Measurements from ENCODE around the gene ISLR2. TPM values are rescaled to one million over a fixed set of nuclear protein-coding genes. Genes with fewer than 3 reads are reported as not detected.
"Not testable (repeated sequence)": the region's sequence is repeated elsewhere in the genome, so short reads cannot be mapped to it uniquely, and the experiment has no call there.

The ISLR2 gene
- total RNA-seq, 4 donors from 2014 or later = 0.41 to 27.3 (median 1.4) TPM

DNA sequence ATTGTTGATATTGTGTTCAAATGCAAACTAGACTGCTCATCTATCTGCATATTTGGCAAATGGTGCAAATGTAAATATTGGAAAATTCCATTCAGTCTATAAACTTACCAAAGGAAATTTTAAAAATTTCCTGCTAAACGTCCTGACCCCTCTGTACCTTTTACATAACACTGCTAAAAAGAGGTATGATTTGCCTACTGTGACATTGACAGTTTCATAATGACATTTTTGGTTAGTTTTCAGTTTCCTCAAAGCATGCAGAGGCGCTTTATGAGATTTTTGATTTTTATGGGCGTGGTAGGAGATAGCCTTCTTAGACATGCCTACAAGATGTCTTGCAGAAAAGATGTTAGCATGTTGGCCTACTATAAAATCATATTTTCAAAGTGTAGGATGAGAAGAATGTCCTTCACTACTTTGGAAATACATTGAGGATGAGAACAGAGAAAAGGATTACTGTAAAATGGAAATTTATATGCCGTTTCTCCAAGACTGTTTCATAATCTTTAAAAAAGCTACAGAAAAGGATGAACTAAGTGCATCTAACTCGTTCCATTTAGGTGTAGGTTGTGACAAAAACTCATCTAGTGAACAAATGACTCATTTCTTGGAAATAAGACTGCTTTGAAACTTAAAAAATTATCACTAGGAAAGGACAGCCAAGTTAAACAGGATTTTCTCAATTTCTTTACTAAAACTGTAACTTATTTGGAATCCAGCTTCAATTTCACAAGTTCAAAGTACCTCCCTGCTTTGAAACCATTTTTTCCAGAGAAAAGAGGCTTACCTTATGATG is 28.7 kb downstream of the ISLR2 start:
- Histone ChIP-seq H3K4me1 (peaks cover 0 to 15% (median 6%) of the 10 kb centered on the region in 4 donors), H3K27me3 (no peaks in the 10 kb centered on the region), H3K4me3 (no peak overlapping the region), H3K27ac (no peak overlapping the region), H3K9me3 (no peaks in the 10 kb centered on the region), H3K36me3 (no peaks in the 10 kb centered on the region)
- TF ChIP-seq, protein P1, sequence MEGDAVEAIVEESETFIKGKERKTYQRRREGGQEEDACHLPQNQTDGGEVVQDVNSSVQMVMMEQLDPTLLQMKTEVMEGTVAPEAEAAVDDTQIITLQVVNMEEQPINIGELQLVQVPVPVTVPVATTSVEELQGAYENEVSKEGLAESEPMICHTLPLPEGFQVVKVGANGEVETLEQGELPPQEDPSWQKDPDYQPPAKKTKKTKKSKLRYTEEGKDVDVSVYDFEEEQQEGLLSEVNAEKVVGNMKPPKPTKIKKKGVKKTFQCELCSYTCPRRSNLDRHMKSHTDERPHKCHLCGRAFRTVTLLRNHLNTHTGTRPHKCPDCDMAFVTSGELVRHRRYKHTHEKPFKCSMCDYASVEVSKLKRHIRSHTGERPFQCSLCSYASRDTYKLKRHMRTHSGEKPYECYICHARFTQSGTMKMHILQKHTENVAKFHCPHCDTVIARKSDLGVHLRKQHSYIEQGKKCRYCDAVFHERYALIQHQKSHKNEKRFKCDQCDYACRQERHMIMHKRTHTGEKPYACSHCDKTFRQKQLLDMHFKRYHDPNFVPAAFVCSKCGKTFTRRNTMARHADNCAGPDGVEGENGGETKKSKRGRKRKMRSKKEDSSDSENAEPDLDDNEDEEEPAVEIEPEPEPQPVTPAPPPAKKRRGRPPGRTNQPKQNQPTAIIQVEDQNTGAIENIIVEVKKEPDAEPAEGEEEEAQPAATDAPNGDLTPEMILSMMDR (IDR thresholded peaks at IDR 0.05) = no peak
- TF ChIP-seq POLR2AphosphoS5 (IDR thresholded peaks at IDR 0.05) (no peak), EP300 (IDR thresholded peaks at IDR 0.05; ENCODE audit: low read depth) (no peak), POLR2A (IDR thresholded peaks at IDR 0.05) (no peak)
- intact Hi-C loops (cut with DNase I; ENCODE audit: low total_unique reads) = loop anchor here (10.0 kb wide), 1 partner anchor 76 kb away; the partner anchor contains the start of gene CCDC33
- in situ Hi-C loops (cut with MboI; ENCODE audit: low pct_ligation_motif_present in 1 of 4, low pct_unique_long_range_greater_than_20kb in 1 of 4, low sequenced_read_pairs in 3 of 4) = no loop called here
- WGBS, 2 donors (ENCODE audit: low coverage in 1 of 2) = 48 to 56% methylated on average over 5 of the region's 5 CpGs
- no peak for DNase-seq

DNA sequence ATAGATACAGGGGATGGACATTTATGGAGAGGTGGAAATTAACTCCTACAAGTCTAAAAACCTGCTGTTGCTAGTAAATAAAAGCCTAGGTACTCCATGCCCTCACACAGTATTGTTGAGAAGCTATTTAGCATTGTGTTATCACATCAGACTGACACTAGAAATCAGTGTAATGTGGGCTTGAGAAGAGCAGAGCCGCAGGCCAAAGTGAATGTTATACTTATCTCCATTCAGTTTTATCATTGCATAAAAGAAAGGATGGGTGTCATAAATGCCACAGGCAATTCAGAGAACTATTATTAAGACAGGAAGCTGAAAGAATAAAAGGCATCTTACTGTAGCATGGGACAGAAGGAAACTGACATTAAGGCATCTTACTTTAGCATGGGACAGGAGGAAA is 29.4 kb downstream of the ISLR2 start:
- TF ChIP-seq POLR2A (IDR thresholded peaks at IDR 0.05) = no peak
- TF ChIP-seq, protein P1 (IDR thresholded peaks at IDR 0.05) = no peak
- TF ChIP-seq EP300 (IDR thresholded peaks at IDR 0.05; ENCODE audit: low read depth) = no peak
- TF ChIP-seq POLR2AphosphoS5 (IDR thresholded peaks at IDR 0.05) = no peak
- H3K4me3 ChIP-seq = no peak overlapping the region
- no peak for DNase-seq
- no peaks in the 10 kb centered on the region for H3K36me3 ChIP-seq
- H3K27me3 ChIP-seq = no peaks in the 10 kb centered on the region
- no peak overlapping the region for H3K27ac ChIP-seq
- in situ Hi-C loops (cut with MboI; ENCODE audit: low pct_ligation_motif_present in 1 of 4, low pct_unique_long_range_greater_than_20kb in 1 of 4, low sequenced_read_pairs in 3 of 4) = no loop called here
- no peaks in the 10 kb centered on the region for H3K9me3 ChIP-seq
- intact Hi-C loops (cut with DNase I; ENCODE audit: low total_unique reads) = loop anchor here (10.0 kb wide), 1 partner anchor 75 kb away; the partner anchor contains the start of gene CCDC33
- peaks cover 0 to 15% (median 6%) of the 10 kb centered on the region in 4 donors for H3K4me1 ChIP-seq
- WGBS, 2 donors (ENCODE audit: low coverage in 1 of 2) = 82% methylated on average over 1 of the region's 1 CpG; no CpG with 5 or more reads in 1 of the 2 donors

DNA sequence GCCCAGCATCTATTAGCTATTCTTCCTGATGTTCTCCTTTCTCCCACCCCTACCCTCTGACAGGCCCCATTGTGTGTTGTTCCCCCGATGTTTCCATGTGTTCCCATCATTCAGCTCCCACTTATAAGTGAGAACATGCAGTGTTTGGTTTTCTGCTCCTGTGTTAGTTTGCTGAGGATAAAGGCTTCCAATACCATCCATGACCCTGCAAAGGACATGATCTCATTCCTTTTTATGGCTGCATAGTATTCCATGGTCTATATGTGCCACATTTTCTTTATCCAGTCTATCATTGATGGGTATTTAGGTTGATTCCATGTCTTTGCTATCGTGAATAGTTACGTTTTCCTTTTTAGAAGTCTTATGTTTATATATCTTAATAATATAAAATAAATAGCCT is 30.0 kb downstream of the ISLR2 start:
- in situ Hi-C loops (cut with MboI; ENCODE audit: low pct_ligation_motif_present in 1 of 4, low pct_unique_long_range_greater_than_20kb in 1 of 4, low sequenced_read_pairs in 3 of 4); DNase-seq; H3K4me3 ChIP-seq; H3K27ac ChIP-seq; H3K9me3 ChIP-seq; H3K27me3 ChIP-seq; intact Hi-C loops (cut with DNase I; ENCODE audit: low total_unique reads); H3K36me3 ChIP-seq: not testable (repeated sequence)
- peaks cover 0 to 15% (median 6%) of the 10 kb centered on the region in 4 donors for H3K4me1 ChIP-seq
- WGBS, 2 donors (ENCODE audit: low coverage in 1 of 2) = 93 to 97% methylated on average over 3 of the region's 3 CpGs

DNA sequence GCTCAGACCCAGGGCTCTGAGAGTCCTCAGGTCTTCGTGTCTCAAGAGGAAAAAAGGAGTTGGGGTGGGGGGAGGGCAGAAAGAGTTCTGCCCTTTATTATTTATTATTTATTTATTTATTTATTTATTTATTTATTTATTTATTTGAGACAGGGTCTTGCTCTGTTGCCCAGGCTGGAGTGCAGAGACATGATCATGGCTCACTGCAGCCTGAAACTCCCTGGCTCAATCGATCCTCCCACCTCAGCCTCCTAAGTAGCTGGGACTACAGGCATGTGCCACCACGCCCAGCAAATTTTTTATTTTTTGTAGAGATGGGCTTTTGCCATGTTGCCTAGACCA is 31.8 kb downstream of the ISLR2 start:
- H3K27ac ChIP-seq; H3K9me3 ChIP-seq; DNase-seq; intact Hi-C loops (cut with DNase I; ENCODE audit: low total_unique reads); H3K4me1 ChIP-seq; H3K4me3 ChIP-seq; H3K36me3 ChIP-seq; H3K27me3 ChIP-seq; in situ Hi-C loops (cut with MboI; ENCODE audit: low pct_ligation_motif_present in 1 of 4, low pct_unique_long_range_greater_than_20kb in 1 of 4, low sequenced_read_pairs in 3 of 4): not testable (repeated sequence)
- WGBS, 2 donors (ENCODE audit: low coverage in 1 of 2) = 85 to 94% methylated on average over 2 to 3 of the region's 3 CpGs

DNA sequence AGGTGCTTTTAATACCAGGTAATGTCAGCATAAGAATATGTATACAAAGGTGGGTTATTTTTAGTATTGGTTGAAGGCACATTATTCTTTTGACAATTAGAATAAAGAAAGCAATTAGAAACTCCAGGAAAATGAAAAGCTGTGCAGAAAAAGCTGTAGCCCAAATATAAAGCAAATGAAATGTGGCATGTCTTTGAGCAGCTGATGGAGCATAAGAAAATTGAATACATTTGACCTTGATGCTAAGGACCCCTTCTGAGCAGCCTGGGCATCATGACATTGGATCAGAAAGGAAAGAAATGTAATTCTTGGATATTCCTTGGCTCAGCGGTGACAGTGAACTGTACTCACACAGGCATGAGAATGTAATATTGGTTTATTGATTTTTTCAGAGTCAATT is 35.1 kb downstream of the ISLR2 start:
- in situ Hi-C loops (cut with MboI; ENCODE audit: low pct_ligation_motif_present in 1 of 4, low pct_unique_long_range_greater_than_20kb in 1 of 4, low sequenced_read_pairs in 3 of 4) = no loop called here

More for the DNA sequence above, 35.1 kb downstream of the ISLR2 start:
- Histone ChIP-seq H3K4me3 (no peak overlapping the region), H3K36me3 (no peaks in the 10 kb centered on the region), H3K27me3 (no peaks in the 10 kb centered on the region), H3K4me1 (no peaks in the 10 kb centered on the region), H3K27ac (no peak overlapping the region), H3K9me3 (no peaks in the 10 kb centered on the region)
- 96 to 100% methylated on average over 1 of the region's 1 CpG for WGBS, 2 donors (ENCODE audit: low coverage in 1 of 2)
- no peak for TF ChIP-seq POLR2A (IDR thresholded peaks at IDR 0.05)
- TF ChIP-seq POLR2AphosphoS5 (IDR thresholded peaks at IDR 0.05) = no peak
- TF ChIP-seq EP300 (IDR thresholded peaks at IDR 0.05; ENCODE audit: low read depth) = no peak
- TF ChIP-seq, protein P1 (IDR thresholded peaks at IDR 0.05) = no peak
- intact Hi-C loops (cut with DNase I; ENCODE audit: low total_unique reads) = no loop called here
- DNase-seq = no peak

Data from transverse colon (tissue), 4 donors.